Adrenal gland (tissue), 12 donors: ENCODE results near the gene NUP62. TPM values are rescaled to one million over a fixed set of nuclear protein-coding genes. Genes with fewer than 3 reads are reported as not detected.

Experiments used
- DNase-seq, 7 donors: peaks; one replicate each; pipeline ENCODE4 v3.0.0-alpha.2; 2019 to 2020
- H3K27ac ChIP-seq, 5 donors: fragments of 200-600 bp; sonication (generic) in 4 of 5; 1 replicate in 3 of 5; 2 replicates in 2 of 5; pipeline versions ENCODE4 v1.5.1 to v1.8.0; 2016 to 2020; ENCODE audit warnings: mild to moderate bottlenecking in 1 of 5
- H3K27me3 ChIP-seq: fragments of 200-600 bp; 2 replicates; pipeline ENCODE4 v1.8.0; 2021
- H3K36me3 ChIP-seq, 2 donors: fragments of 200-600 bp; replicated peaks in 1 of 2; 1 replicate in 1 of 2; 2 replicates in 1 of 2; pipeline versions ENCODE4 v1.5.1 to v1.8.0; 2018 to 2022
- H3K4me1 ChIP-seq, 2 donors: fragments of 200-600 bp; replicated peaks in 1 of 2; 1 replicate in 1 of 2; 2 replicates in 1 of 2; pipeline versions ENCODE4 v1.5.1 to v1.8.0; 2018 to 2021
- H3K4me3 ChIP-seq, 4 donors: fragments of 200-600 bp; sonication (generic) in 3 of 4; one replicate each; pipeline ENCODE4 v1.5.1; 2016 to 2018
- H3K9me3 ChIP-seq, 3 donors: fragments of 200-600 bp; sonication (generic) in 1 of 3; replicated peaks in 1 of 3; 1 replicate in 2 of 3; 2 replicates in 1 of 3; pipeline versions ENCODE4 v1.5.1 to v1.8.0; 2016 to 2021
- POLR2A ChIP-seq, 2 donors: fragments of 450-650 bp; IDR thresholded peaks; one replicate each; pipeline ENCODE4 v1.6.1; 2017; ENCODE audit warnings: antibody characterized with exemption in 2 of 2, mild to moderate bottlenecking in 2 of 2, moderate library complexity in 1 of 2
- WGBS, 4 donors: extraction: QIAGEN DNeasy Blood & Tissue Kit in 2 of 4; methylation state at CpG; one replicate each; pipeline versions ENCODE4 v1.1.5 to v1.1.7; 2013 to 2017; 5-methylcytosine and 5-hydroxymethylcytosine counted together
- intact Hi-C, 2 donors: fragments of 100-400 bp; cut with DNase I; formaldehyde crosslinking; loops; one replicate each; pipeline versions ENCODE4 v1.14.1 to v1.15.0; 2022 to 2023
- polyA plus RNA-seq, 3 donors: library from polyadenylated mRNA; stranded (reverse); fragments of 200-250 nt in 2 of 3; fragments of 350-450 nt in 1 of 3; fragmentation: Illumina TruSeq in 1 of 3; extraction: RNeasy Lipid Tissue Mini Kit (QIAGEN cat#74804) in 1 of 3; gene quantifications; one replicate each; pipeline ENCODE4 v1.2.3, GENCODE V29; 2013 to 2014
- total RNA-seq, 9 donors: library from RNA; depleted of rRNA in 4 of 9; stranded (reverse); fragments of >200 nt in 4 of 9; fragments of 120-200 nt in 1 of 9; fragmentation: NEBNext Ultra II Directional in 1 of 9; extraction: Animal tissue kit (Norgen Biotek cat#: 25700) in 1 of 9; gene quantifications; one replicate each; pipeline versions ENCODE4 v1.1.0 to v1.2.4, GENCODE V29; 2013 to 2023
- TF ChIP-seq, protein P1 (sequence below), 6 experiments: fragments of 450-650 bp in 4 of 6; fragments of 200-600 bp in 2 of 6; sonication (generic) in 1 of 6; IDR thresholded peaks; 1 replicate in 5 of 6; 2 replicates in 1 of 6; pipeline versions ENCODE4 v1.5.1 to v1.8.0; 2016 to 2021; ENCODE audit warnings: antibody characterized with exemption in 6 of 6, mild to moderate bottlenecking in 2 of 6, moderate library complexity in 1 of 6
- donor health status: healthy with polysubstance abuse.
- donor health status: Bipolar disorder and iron deficiency.
- donor health status: DM: yes; HTN: yes; CAD: no.
- donor health status: DM: no; HTN: no; CAD: no.
- donor health status: DM: no; HTN: no; CAD: no.
- donor health status: DM: yes; HTN: yes; CAD: no.

Gene NUP62
- total and polyA plus RNA-seq, 12 donors = 26.4 to 71.8 (median 48.3) TPM

DNA sequence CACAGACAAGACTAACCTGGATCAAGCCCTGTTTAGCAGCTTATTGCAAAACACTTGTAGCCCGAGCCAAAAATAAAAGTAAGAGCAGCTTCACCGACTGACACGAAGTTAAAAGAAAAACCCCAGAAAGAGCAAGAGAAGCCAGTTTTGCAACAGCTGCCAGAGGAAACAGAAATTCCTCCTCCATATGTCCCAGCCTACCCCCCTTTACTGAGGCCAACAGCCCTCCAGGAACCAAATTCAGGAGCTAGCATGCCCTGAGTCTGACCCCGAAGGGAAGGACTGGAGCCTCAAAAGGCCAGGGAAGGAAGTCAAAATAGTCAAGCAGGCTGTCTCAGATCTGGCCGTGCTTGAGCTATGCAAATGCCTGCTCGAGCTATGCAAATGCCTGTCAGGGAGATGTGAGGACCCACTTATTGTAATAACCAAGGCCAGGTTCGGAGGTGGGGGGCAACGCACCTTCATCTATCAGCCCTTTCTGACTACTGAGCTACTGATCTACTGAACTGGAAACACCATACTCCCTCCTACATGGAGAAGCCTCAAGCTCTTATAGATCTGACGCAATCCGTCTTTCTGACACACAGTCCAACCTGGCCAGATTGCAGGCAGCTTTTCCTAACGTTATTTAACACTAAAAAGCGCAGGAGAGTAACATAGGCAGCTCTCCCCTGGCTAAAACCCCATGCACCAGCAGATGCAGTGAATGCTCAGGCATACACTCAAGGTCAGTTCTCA is 25.0 kb upstream of the NUP62 start:
- 8 to 12% (median 9%) methylated on average over 12 of the region's 12 CpGs for WGBS, 4 donors
- H3K36me3 ChIP-seq = peaks cover 0 to 5% of the 10 kb centered on the region in 2 donors
- peak in 4 of 7 donors; percentile 36 to 50 (median 47) for DNase-seq
- intact Hi-C loops = no loop called here
- TF ChIP-seq, protein P1, sequence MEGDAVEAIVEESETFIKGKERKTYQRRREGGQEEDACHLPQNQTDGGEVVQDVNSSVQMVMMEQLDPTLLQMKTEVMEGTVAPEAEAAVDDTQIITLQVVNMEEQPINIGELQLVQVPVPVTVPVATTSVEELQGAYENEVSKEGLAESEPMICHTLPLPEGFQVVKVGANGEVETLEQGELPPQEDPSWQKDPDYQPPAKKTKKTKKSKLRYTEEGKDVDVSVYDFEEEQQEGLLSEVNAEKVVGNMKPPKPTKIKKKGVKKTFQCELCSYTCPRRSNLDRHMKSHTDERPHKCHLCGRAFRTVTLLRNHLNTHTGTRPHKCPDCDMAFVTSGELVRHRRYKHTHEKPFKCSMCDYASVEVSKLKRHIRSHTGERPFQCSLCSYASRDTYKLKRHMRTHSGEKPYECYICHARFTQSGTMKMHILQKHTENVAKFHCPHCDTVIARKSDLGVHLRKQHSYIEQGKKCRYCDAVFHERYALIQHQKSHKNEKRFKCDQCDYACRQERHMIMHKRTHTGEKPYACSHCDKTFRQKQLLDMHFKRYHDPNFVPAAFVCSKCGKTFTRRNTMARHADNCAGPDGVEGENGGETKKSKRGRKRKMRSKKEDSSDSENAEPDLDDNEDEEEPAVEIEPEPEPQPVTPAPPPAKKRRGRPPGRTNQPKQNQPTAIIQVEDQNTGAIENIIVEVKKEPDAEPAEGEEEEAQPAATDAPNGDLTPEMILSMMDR (IDR thresholded peaks at IDR 0.05) = no peak
- TF ChIP-seq POLR2A (IDR thresholded peaks at IDR 0.05) = no peak
- peaks cover 50 to 72% of the 10 kb centered on the region in 2 donors for H3K4me1 ChIP-seq
- no peaks in the 10 kb centered on the region for H3K9me3 ChIP-seq
- peak overlapping the region in 1 of 4 donors; percentile 53 for H3K4me3 ChIP-seq
- peak overlapping the region; percentile 50 to 91 (median 85) for H3K27ac ChIP-seq
- H3K27me3 ChIP-seq = no peaks in the 10 kb centered on the region

DNA sequence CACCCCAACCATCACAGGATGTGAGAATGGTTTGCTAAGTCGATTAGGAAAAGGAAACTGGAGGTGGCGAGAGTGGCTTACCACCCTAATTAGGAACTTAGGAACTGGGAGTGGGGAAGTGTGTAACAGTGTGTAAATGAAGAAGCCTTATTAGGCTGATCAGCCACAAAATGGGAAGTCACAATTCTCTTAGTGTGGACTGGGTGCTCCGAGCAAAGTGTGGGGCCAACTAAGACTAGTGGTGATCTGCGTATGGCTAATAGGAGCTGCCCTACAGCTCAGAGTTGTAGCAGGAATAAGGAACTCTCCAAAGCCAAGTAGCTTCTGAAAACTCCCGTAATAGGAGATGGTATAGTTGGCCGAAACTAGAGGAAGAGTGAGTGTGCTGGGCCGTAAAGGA is 24.1 kb upstream of the NUP62 start:
- peak in 1 of 7 donors; percentile 14 for DNase-seq
- no peak for TF ChIP-seq POLR2A (IDR thresholded peaks at IDR 0.05)
- TF ChIP-seq, protein P1 (IDR thresholded peaks at IDR 0.05) = no peak

DNA sequence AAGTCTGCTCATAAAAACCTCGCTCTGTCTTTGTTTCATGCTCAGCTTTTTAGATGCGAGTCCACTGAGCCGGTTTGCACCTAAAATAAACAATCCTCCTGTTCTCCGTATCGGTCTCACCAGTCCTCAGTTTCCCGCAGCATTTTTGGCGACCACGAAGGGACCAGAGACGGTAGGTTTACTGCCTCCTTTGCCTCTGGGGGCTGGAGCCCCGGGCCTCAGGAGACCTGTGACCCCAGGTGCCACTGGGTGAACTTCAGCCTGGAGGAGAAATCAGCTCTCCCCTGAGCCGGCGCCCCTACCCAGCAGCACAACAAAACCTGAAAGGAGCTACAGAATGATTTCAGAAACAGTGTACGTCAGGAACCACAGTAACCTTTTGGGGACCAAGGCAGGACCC is 23.6 kb upstream of the NUP62 start:
- TF ChIP-seq POLR2A (IDR thresholded peaks at IDR 0.05) = no peak
- TF ChIP-seq, protein P1 (IDR thresholded peaks at IDR 0.05) = no peak
- Histone ChIP-seq H3K27me3 (no peaks in the 10 kb centered on the region), H3K4me3 (peak overlapping the region in 1 of 4 donors; percentile 53), H3K9me3 (no peaks in the 10 kb centered on the region), H3K4me1 (peaks cover 44 to 69% of the 10 kb centered on the region in 2 donors), H3K27ac (peak overlapping the region; percentile 27 to 91 (median 85)), H3K36me3 (peaks cover 0 to 5% of the 10 kb centered on the region in 2 donors)
- 21 to 28% (median 26%) methylated on average over 12 to 13 of the region's 13 CpGs for WGBS, 4 donors
- DNase-seq = peak in 2 of 7 donors; percentile 17 to 18
- intact Hi-C loops = no loop called here

More for the DNA sequence above, 24.1 kb upstream of the NUP62 start:
- H3K36me3 ChIP-seq = peaks cover 0 to 5% of the 10 kb centered on the region in 2 donors
- intact Hi-C loops = no loop called here
- 27 to 31% (median 28%) methylated on average over 7 of the region's 7 CpGs for WGBS, 4 donors
- no peaks in the 10 kb centered on the region for H3K27me3 ChIP-seq
- peaks cover 48 to 72% of the 10 kb centered on the region in 2 donors for H3K4me1 ChIP-seq
- peak overlapping the region in 1 of 4 donors; percentile 53 for H3K4me3 ChIP-seq
- H3K27ac ChIP-seq = peak overlapping the region; percentile 27 to 91 (median 85)
- no peaks in the 10 kb centered on the region for H3K9me3 ChIP-seq

DNA sequence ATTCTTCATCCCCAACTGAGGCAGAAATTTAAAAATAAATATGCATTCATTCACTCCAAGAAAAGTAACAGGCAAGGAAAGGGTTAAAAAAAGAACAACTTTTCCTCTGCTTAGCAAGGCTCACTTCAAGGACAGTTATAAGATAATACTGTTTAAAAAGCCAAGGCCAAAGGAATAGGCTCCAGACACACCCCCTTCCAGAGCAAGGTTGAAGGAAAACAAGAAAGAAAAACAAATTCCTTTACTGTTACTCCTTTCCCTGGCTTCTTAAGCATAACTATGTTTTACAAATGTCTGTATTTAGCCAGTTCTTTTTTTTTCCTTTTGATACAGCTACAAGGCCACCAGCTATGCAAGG is 23.2 kb upstream of the NUP62 start:
- intact Hi-C loops = no loop called here
- no peaks in the 10 kb centered on the region for H3K9me3 ChIP-seq
- DNase-seq = peak in 2 of 7 donors; percentile 15 to 32
- H3K4me3 ChIP-seq = peak overlapping the region in 1 of 4 donors; percentile 53
- TF ChIP-seq, protein P1 (IDR thresholded peaks at IDR 0.05) = no peak
- TF ChIP-seq POLR2A (IDR thresholded peaks at IDR 0.05) = peak in 1 of 2 donors; percentile 24
- peak overlapping the region; percentile 27 to 91 (median 85) for H3K27ac ChIP-seq
- H3K36me3 ChIP-seq = peaks cover 0 to 5% of the 10 kb centered on the region in 2 donors
- no peaks in the 10 kb centered on the region for H3K27me3 ChIP-seq
- H3K4me1 ChIP-seq = peaks cover 44 to 67% of the 10 kb centered on the region in 2 donors
